ENCODE data around the gene HERC3.
"Not testable (repeated sequence)": the region's sequence is repeated elsewhere in the genome, so short reads cannot be mapped to it uniquely, and the experiment has no call there.

The HERC3 gene

GRCh38 chr4:88606832-88607231 is 14.6 kb downstream of the HERC3 start:
- no peak for DNase-seq (ENCODE audit: extremely low read depth in 1 of 2, low read depth in 1 of 2)

- DNase-seq (ENCODE audit: extremely low read depth in 1 of 2, low read depth in 1 of 2) = no peak
Measured at GRCh38 chr4:88609387-88609786, 17.1 kb downstream of the HERC3 start.

- not testable (repeated sequence) for DNase-seq (ENCODE audit: extremely low read depth in 1 of 2, low read depth in 1 of 2)
Measured at GRCh38 chr4:88609794-88610193, 17.5 kb downstream of the HERC3 start.

GRCh38 chr4:88610771-88611170 is 18.5 kb downstream of the HERC3 start:
- no peak for DNase-seq (ENCODE audit: extremely low read depth in 1 of 2, low read depth in 1 of 2)

- DNase-seq (ENCODE audit: extremely low read depth in 1 of 2, low read depth in 1 of 2) = no peak
Measured at GRCh38 chr4:88613417-88613875, 21.2 kb downstream of the HERC3 start.

- DNase-seq (ENCODE audit: extremely low read depth in 1 of 2, low read depth in 1 of 2) = no peak
Measured at GRCh38 chr4:88614058-88614457, 21.8 kb downstream of the HERC3 start.

GRCh38 chr4:88616275-88617150 is 24.2 kb downstream of the HERC3 start:
- DNase-seq (ENCODE audit: extremely low read depth in 1 of 2, low read depth in 1 of 2) = no peak

- no peak for DNase-seq (ENCODE audit: extremely low read depth in 1 of 2, low read depth in 1 of 2)
Measured at GRCh38 chr4:88618782-88619485, 26.7 kb downstream of the HERC3 start.

- no peak for DNase-seq (ENCODE audit: extremely low read depth in 1 of 2, low read depth in 1 of 2)
Measured at GRCh38 chr4:88619971-88620370, 27.7 kb downstream of the HERC3 start.

GRCh38 chr4:88621763-88622327 is 29.6 kb downstream of the HERC3 start:
- no peak for DNase-seq (ENCODE audit: extremely low read depth in 1 of 2, low read depth in 1 of 2)

- DNase-seq (ENCODE audit: extremely low read depth in 1 of 2, low read depth in 1 of 2) = no peak
Measured at GRCh38 chr4:88623097-88623496, 30.8 kb downstream of the HERC3 start.

GRCh38 chr4:88628746-88629145 is 36.5 kb downstream of the HERC3 start:
- DNase-seq (ENCODE audit: extremely low read depth in 1 of 2, low read depth in 1 of 2) = no peak

- no peak for DNase-seq (ENCODE audit: extremely low read depth in 1 of 2, low read depth in 1 of 2)
Measured at GRCh38 chr4:88629826-88630225, 37.5 kb downstream of the HERC3 start.

- no peak for DNase-seq (ENCODE audit: extremely low read depth in 1 of 2, low read depth in 1 of 2)
Measured at GRCh38 chr4:88630756-88631155, 38.5 kb downstream of the HERC3 start.

- DNase-seq (ENCODE audit: extremely low read depth in 1 of 2, low read depth in 1 of 2) = no peak
Measured at GRCh38 chr4:88643932-88644331, 51.7 kb downstream of the HERC3 start.

GRCh38 chr4:88645994-88646393 is 53.7 kb downstream of the HERC3 start:
- no peak for DNase-seq (ENCODE audit: extremely low read depth in 1 of 2, low read depth in 1 of 2)

- no peak for DNase-seq (ENCODE audit: extremely low read depth in 1 of 2, low read depth in 1 of 2)
Measured at GRCh38 chr4:88646528-88647280, 54.4 kb downstream of the HERC3 start.

- no peak for DNase-seq (ENCODE audit: extremely low read depth in 1 of 2, low read depth in 1 of 2)
Measured at GRCh38 chr4:88649716-88650115, 57.4 kb downstream of the HERC3 start.

GRCh38 chr4:88653371-88653946 is 61.2 kb downstream of the HERC3 start:
- no peak for DNase-seq (ENCODE audit: extremely low read depth in 1 of 2, low read depth in 1 of 2)

GRCh38 chr4:88655226-88655625 is 62.9 kb downstream of the HERC3 start:
- DNase-seq (ENCODE audit: extremely low read depth in 1 of 2, low read depth in 1 of 2) = no peak

Measured in activated CD8-positive, alpha-beta memory T cell treated with anti-CD3 and anti-CD28 coated beads for 1 hour (primary cell).